Activated CD4-positive, alpha-beta memory T cell treated with anti-CD3 and anti-CD28 coated beads for 36 hours (primary cell): ENCODE data around the gene DIPK1C. TPM values are rescaled to one million over a fixed set of nuclear protein-coding genes. Genes with fewer than 3 reads are reported as not detected.

ENCODE experiments used
- CTCF ChIA-PET: fragments of 350-600 bp; sonication (Branson Sonifier 250); formaldehyde crosslinking; loops from one replicate; lab custom pipeline; 2021; ENCODE audit warnings: antibody characterized with exemption, inconsistent platforms; lab: Charles Lee
- POLR2A ChIA-PET: fragments of 350-600 bp; sonication (Branson Sonifier 250); formaldehyde crosslinking; loops from one replicate; lab custom pipeline; 2021; ENCODE audit warnings: antibody characterized with exemption; lab: Charles Lee
- DNase-seq: peaks from one replicate; pipeline ENCODE4 v3.0.0-alpha.2; 2020
- H3K27ac Mint-ChIP-seq: one replicate; pipeline ENCODE4 v1.8.0; 2021; ENCODE audit warnings: mixed read lengths
- H3K27me3 Mint-ChIP-seq: one replicate; pipeline ENCODE4 v1.8.0; 2021; ENCODE audit warnings: mixed read lengths
- H3K36me3 Mint-ChIP-seq: one replicate; pipeline ENCODE4 v1.8.0; 2021; ENCODE audit warnings: mixed read lengths
- H3K4me1 Mint-ChIP-seq: one replicate; pipeline ENCODE4 v1.8.0; 2021; ENCODE audit warnings: low read depth, mixed read lengths
- H3K4me3 Mint-ChIP-seq: one replicate; pipeline ENCODE4 v1.8.0; 2021; ENCODE audit warnings: mild to moderate bottlenecking, mixed read lengths
- H3K9me3 Mint-ChIP-seq: one replicate; pipeline ENCODE4 v1.8.0; 2021; ENCODE audit warnings: mixed read lengths
- intact Hi-C: fragments of 100-400 bp; cut with micrococcal nuclease; formaldehyde crosslinking; loops from one replicate; pipeline ENCODE4 v1.15.1; 2023
- total RNA-seq, 2 experiments: library from RNA; stranded (reverse); gene quantifications; one replicate each; pipeline ENCODE4 v1.2.3, GENCODE V29; 2021

Gene DIPK1C
- total RNA-seq, 2 experiments from 2014 or later, result not detected

DNA sequence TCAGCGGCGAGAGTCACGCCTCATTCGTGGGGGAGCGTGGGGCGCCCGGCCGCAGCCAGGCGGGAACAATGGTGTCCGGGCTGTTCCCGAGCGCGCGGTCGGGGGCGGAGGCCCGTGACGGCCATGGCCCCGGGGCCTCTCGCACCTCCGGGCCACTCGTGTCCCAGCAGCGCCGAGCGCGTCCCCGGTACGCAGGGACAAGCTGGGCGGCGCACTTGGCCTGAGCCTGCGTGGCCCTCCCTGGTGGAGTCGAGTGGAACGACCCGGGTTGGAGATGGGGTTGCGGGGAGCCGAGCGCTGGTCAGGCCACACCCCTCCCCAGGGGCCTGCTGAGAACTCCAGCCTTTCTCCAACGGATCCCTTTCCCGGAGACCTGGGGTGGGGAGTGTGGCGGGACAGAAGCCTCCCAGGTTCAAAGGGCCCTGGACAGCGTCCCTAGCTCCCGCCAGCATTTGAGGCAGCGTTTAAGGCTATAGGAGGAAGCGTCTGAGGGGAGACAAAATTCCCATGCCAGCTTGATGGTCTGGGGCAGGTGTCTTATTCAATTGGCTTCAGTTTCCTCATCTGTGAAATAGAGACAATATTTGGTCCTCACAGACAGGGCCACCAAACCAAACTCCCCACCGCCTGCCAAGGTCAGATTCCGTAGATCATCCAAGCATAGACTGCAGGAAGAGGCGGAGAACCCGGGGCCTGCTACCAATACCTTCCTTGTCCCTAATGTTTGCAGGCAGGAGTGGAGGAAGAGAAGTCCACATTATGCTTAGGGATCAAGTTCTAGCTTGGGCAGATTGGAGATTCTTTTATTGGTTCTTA lies 39.6 kb upstream of the DIPK1C start:
- Mint-ChIP-seq H3K4me3 (peak overlapping the region; percentile 95), H3K36me3 (peaks cover 20% of the 10 kb centered on the region), H3K27me3 (no peaks in the 10 kb centered on the region), H3K27ac (peak overlapping the region; percentile 100), H3K4me1 (peaks cover 45% of the 10 kb centered on the region), H3K9me3 (no peaks in the 10 kb centered on the region)
- ChIA-PET CTCF (interaction anchor here (0.9 to 5.5 kb wide), 5 partner anchors 12 to 187 kb away, joined by 3 to 103 read pairs (median 3); no protein-coding TSS in a partner anchor), POLR2A (interaction anchor here (1.4 kb wide), 1 partner anchor 101 kb away, joined by 4 read pairs; the partner anchor contains the start of gene ZNF407)
- peak; percentile 58 for DNase-seq
- intact Hi-C loops, result loop anchor here (1.0 to 10.0 kb wide), 6 partner anchors 56 to 1998 kb away; partner anchors contain the start of genes ZNF407 and ZNF516

DNA sequence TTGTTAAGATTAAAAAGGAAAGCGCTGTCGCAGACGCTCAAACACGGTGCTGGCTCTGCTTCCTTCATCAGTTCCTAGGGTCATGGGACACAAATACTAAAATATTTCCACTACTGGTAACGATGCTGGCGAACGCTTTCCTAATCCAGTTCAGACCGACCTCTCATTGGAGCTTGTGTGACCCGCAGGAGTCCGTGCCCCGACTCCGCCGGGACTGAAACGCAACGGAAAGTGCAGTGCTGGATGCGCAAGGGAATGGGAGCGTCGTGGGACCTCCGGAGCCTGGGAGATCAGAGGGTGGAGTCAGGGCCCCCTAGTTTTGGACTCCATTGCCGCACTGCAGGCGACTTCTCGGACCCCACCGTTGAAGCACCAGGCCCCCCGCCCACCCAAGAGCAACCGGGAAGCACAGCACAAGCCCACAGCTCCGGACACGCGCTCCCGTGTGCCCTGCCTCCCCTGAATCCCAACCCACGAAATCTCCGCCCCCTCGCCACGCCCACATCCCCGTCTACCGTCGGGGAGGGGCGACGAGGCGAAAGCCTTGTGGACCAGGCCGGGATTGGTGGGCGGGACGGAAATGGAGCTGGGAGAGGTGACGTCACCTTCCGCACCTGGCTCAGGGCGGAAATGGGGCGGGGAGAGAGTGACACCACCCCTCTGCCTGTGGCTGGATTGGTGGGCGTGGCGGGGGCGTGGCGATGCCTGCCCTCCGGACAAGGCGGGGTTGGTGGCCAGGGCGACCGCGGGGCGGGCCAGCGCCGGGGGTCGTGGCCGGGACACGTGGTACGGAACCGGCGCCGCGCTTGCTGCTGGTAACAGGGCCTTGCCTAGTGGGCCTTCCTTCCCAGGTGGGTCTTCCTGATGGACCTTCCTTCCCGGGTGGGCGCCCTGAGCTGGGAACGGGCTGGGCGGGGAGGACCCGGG lies 38.7 kb upstream of the DIPK1C start, which contains the start of gene CNDP2:
TSS of gene CNDP2 (plus strand) at position 783 of the 927 bp plus-strand sequence. CDS start 3,611 bp downstream, outside the sequence.
- DNase-seq, result peak; percentile 100
- CTCF ChIA-PET, result interaction anchor here (0.6 to 5.5 kb wide), 5 partner anchors 121 to 186 kb away, joined by 3 to 103 read pairs (median 3); no protein-coding TSS in a partner anchor
- peak within 1 kb of the TSS; percentile 100 for H3K27ac Mint-ChIP-seq
- peak within 1 kb of the TSS; percentile 95 for H3K4me3 Mint-ChIP-seq
- H3K27me3 Mint-ChIP-seq, result no peaks in the 10 kb centered on the region
- H3K9me3 Mint-ChIP-seq, result no peaks in the 10 kb centered on the region
- POLR2A ChIA-PET, result interaction anchor here (0.6 to 1.4 kb wide), 2 partner anchors 102 to 133 kb away, joined by 4 read pairs; partner anchors contain the start of gene ZNF407
- intact Hi-C loops, result loop anchor here (1.0 to 10.0 kb wide), 6 partner anchors 56 to 1999 kb away; partner anchors contain the start of genes ZNF407 and ZNF516
- H3K36me3 Mint-ChIP-seq, result peaks cover 13% of the 10 kb centered on the region
- H3K4me1 Mint-ChIP-seq, result peaks cover 38% of the 10 kb centered on the region

- intact Hi-C loops, result loop anchor here (10.0 kb wide), 1 partner anchor 2000 kb away; the partner anchor contains the start of gene ZNF516
- Mint-ChIP-seq H3K36me3 (peaks cover 4% of the 10 kb centered on the region), H3K4me1 (peaks cover 27% of the 10 kb centered on the region), H3K27ac (no peak overlapping the region), H3K4me3 (no peak overlapping the region), H3K9me3 (no peaks in the 10 kb centered on the region), H3K27me3 (no peaks in the 10 kb centered on the region)
- CTCF ChIA-PET, result interaction anchor here (1.6 to 5.5 kb wide), 3 partner anchors 10 to 296 kb away, joined by 9 to 103 read pairs (median 24); no protein-coding TSS in a partner anchor
- no peak for DNase-seq
- POLR2A ChIA-PET, result no interaction called here
Measured at GRCh38 chr18:74494514-74494913, 37.4 kb upstream of the DIPK1C start.

- Mint-ChIP-seq H3K36me3 (no peaks in the 10 kb centered on the region), H3K4me1 (peaks cover 21% of the 10 kb centered on the region), H3K27me3 (no peaks in the 10 kb centered on the region), H3K27ac (no peak overlapping the region), H3K4me3 (no peak overlapping the region), H3K9me3 (no peaks in the 10 kb centered on the region)
- peak; percentile 67 for DNase-seq
- intact Hi-C loops, result loop anchor here (1.0 to 10.0 kb wide), 3 partner anchors 140 to 2001 kb away; partner anchors contain the start of gene ZNF516
- CTCF ChIA-PET, result interaction anchor here (0.6 to 5.5 kb wide), 18 partner anchors 9 to 411 kb away, joined by 3 to 103 read pairs (median 4); no protein-coding TSS in a partner anchor
- POLR2A ChIA-PET, result interaction anchor here (0.9 kb wide), 1 partner anchor 61 kb away, joined by 3 read pairs; no protein-coding TSS in a partner anchor
Measured at GRCh38 chr18:74493689-74494088, 36.6 kb upstream of the DIPK1C start.

DNA sequence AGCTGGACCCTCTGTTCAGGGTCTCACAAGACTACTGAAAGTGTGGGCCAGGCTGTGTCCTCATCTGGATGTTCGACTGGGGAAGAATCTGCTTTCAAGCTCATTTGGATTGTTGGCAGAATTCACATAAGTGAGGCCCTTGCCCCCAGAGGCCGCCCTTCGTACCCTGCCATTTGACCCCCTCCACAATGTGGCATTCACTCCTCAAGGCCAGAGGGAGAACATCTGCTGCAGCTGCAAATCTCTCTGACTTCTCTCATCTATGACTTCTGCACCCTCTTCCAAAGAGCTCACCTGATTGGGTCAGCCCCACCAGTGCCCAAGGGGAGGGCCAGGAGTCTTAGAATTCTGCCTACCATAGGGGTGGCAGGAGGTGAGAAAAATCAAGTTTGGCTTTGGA lies 35.2 kb upstream of the DIPK1C start:
- no peaks in the 10 kb centered on the region for H3K27me3 Mint-ChIP-seq
- H3K9me3 Mint-ChIP-seq, result no peaks in the 10 kb centered on the region
- ChIA-PET CTCF (interaction anchor here (0.7 to 5.5 kb wide), 5 partner anchors 60 to 298 kb away, joined by 4 to 103 read pairs (median 5); no protein-coding TSS in a partner anchor), POLR2A (no interaction called here)
- intact Hi-C loops, result loop anchor here (10.0 kb wide), 1 partner anchor 2003 kb away; the partner anchor contains the start of gene ZNF516
- H3K4me1 Mint-ChIP-seq, result peaks cover 7% of the 10 kb centered on the region
- DNase-seq, result no peak
- no peak overlapping the region for H3K27ac Mint-ChIP-seq
- H3K36me3 Mint-ChIP-seq, result no peaks in the 10 kb centered on the region
- H3K4me3 Mint-ChIP-seq, result no peak overlapping the region

- H3K27ac Mint-ChIP-seq, result no peak overlapping the region
- H3K9me3 Mint-ChIP-seq, result no peaks in the 10 kb centered on the region
- ChIA-PET POLR2A (no interaction called here), CTCF (no interaction called here)
- no peak overlapping the region for H3K4me3 Mint-ChIP-seq
- intact Hi-C loops, result loop anchor here (10.0 kb wide), 1 partner anchor 2005 kb away; the partner anchor contains the start of gene ZNF516
- H3K4me1 Mint-ChIP-seq, result peaks cover 11% of the 10 kb centered on the region
- DNase-seq, result no peak
- H3K27me3 Mint-ChIP-seq, result peaks cover 8% of the 10 kb centered on the region
- H3K36me3 Mint-ChIP-seq, result no peaks in the 10 kb centered on the region
Measured at GRCh38 chr18:74489676-74490075, 32.6 kb upstream of the DIPK1C start.

GRCh38 chr18:74488864-74489263 lies 31.8 kb upstream of the DIPK1C start:
- POLR2A ChIA-PET, result no interaction called here
- Mint-ChIP-seq H3K27me3 (peaks cover 10% of the 10 kb centered on the region), H3K9me3 (no peaks in the 10 kb centered on the region), H3K36me3 (no peaks in the 10 kb centered on the region), H3K27ac (no peak overlapping the region), H3K4me3 (no peak overlapping the region), H3K4me1 (peaks cover 13% of the 10 kb centered on the region)
- intact Hi-C loops, result no loop called here
- CTCF ChIA-PET, result no interaction called here
- no peak for DNase-seq

DNA sequence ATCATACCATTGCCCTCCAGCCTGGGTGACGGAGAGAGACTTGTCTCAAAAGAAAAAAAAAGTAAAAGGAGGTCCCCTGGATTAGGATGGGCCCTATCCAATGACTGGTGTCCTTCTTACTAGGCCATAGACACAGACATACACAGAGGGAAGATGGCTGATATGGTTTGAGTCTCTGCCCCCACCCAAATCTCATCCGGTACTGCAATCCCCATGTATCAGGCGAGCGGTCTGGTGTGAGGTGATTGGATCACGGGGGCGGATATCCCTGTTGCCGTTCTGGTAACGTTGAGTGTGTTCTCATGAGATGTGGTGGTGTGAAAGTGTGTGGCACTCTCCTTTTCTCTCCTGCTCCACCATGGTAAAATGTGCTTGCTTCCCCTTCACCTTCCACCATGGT lies 31.2 kb upstream of the DIPK1C start:
- Mint-ChIP-seq H3K4me1 (peaks cover 13% of the 10 kb centered on the region), H3K27ac (no peak overlapping the region), H3K9me3 (no peaks in the 10 kb centered on the region), H3K27me3 (peaks cover 10% of the 10 kb centered on the region), H3K4me3 (no peak overlapping the region), H3K36me3 (no peaks in the 10 kb centered on the region)
- no peak for DNase-seq
- ChIA-PET CTCF (no interaction called here), POLR2A (no interaction called here)
- intact Hi-C loops, result no loop called here

DNA sequence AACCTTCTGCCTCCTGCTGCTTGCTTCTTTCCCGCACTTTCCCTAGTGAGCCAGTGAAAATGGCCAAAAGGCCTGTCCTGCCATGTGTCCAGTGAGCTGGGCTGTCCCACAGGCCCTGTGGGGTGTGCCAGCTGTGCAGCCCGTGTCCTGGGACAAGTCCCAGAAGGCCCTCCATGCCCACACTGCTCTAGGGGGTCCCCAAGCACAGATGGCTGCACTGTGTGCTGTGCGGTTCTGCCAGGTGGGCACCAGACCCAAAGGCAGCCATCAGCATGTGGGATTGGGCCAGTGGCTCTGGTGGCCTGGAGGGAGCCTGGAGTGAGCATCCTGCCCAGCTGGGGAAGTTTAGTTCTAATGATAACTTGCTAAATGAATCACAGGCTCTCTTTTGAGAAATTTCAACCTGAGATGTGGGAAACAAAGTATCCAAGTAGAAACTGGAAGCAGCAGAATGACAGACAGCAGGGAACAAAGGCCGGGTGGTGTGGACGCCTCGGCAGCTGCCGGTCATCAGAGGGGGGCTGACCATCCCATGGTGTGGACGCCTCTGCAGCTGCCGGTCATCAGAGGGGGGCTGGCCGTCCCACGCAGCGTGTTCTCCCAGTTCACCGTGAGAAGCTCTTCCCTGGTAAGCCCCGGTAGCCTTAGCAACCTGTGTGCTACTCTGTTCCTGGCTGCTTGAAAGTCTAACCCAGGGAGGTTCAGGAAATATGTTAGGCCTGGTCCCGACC lies 29.2 kb upstream of the DIPK1C start:
- Mint-ChIP-seq H3K27me3 (peaks cover 13% of the 10 kb centered on the region), H3K9me3 (no peaks in the 10 kb centered on the region), H3K4me3 (no peak overlapping the region), H3K27ac (no peak overlapping the region), H3K36me3 (no peaks in the 10 kb centered on the region), H3K4me1 (peaks cover 13% of the 10 kb centered on the region)
- ChIA-PET CTCF (no interaction called here), POLR2A (no interaction called here)
- intact Hi-C loops, result no loop called here
- DNase-seq, result no peak

- Mint-ChIP-seq H3K27me3 (peaks cover 13% of the 10 kb centered on the region), H3K27ac (no peak overlapping the region), H3K36me3 (no peaks in the 10 kb centered on the region), H3K4me1 (peaks cover 13% of the 10 kb centered on the region), H3K4me3 (no peak overlapping the region), H3K9me3 (no peaks in the 10 kb centered on the region)
- intact Hi-C loops, result no loop called here
- ChIA-PET CTCF (no interaction called here), POLR2A (no interaction called here)
- no peak for DNase-seq
Measured at GRCh38 chr18:74482697-74483096, 25.6 kb upstream of the DIPK1C start.
